WTC11 (cell line): ENCODE results near the gene RPRD1A. TPM values are rescaled to one million over a fixed set of nuclear protein-coding genes. Genes with fewer than 3 reads are reported as not detected.
"Not testable (repeated sequence)": the region's sequence is repeated elsewhere in the genome, so short reads cannot be mapped to it uniquely, and the experiment has no call there.

Experiments used
- ATAC-seq: fragments of 200-7000 bp; cut with Tn5 transposase; 2 replicates; pipeline ENCODE4 v1.10.0; 2021; ENCODE audit warnings: mild to moderate bottlenecking, moderate library complexity
- CTCF ChIA-PET: fragments of 300-600 bp; sonication (Branson Sonifier 250); formaldehyde crosslinking; loops from one replicate; lab custom pipeline; 2021; ENCODE audit warnings: antibody characterized with exemption; lab: Charles Lee
- POLR2A ChIA-PET: fragments of 350-600 bp; sonication (Branson Sonifier 250); formaldehyde crosslinking; loops from one replicate; lab custom pipeline; 2021; ENCODE audit warnings: antibody characterized with exemption; lab: Charles Lee
- DNase-seq: peaks from one replicate; pipeline ENCODE4 v3.0.0; 2021; ENCODE audit warnings: low spot score
- H3K27ac Mint-ChIP-seq: 2 replicates; pipeline ENCODE4 v1.8.0; 2021; ENCODE audit warnings: mixed read lengths
- H3K27me3 Mint-ChIP-seq: 2 replicates; pipeline ENCODE4 v1.8.0; 2021; ENCODE audit warnings: low read depth, mild to moderate bottlenecking, moderate library complexity, mixed read lengths
- H3K36me3 Mint-ChIP-seq: 2 replicates; pipeline ENCODE4 v1.8.0; 2021; ENCODE audit warnings: mixed read lengths
- H3K4me1 Mint-ChIP-seq: 2 replicates; pipeline ENCODE4 v1.8.0; 2022; ENCODE audit warnings: mixed read lengths
- H3K4me3 Mint-ChIP-seq: 2 replicates; pipeline ENCODE4 v1.8.0; 2021; ENCODE audit warnings: mild to moderate bottlenecking, moderate library complexity, mixed read lengths
- H3K9me3 Mint-ChIP-seq: 2 replicates; pipeline ENCODE4 v1.8.0; 2021; ENCODE audit warnings: mixed read lengths
- AR ChIP-seq: fragments of 250-450 bp; sonication (Bioruptor Pico); IDR thresholded peaks from 2 replicates; pipeline ENCODE4 v1.9.0; 2021; ENCODE audit warnings: mild to moderate bottlenecking
- ATF6 ChIP-seq: sonication (generic); formaldehyde crosslinking; IDR thresholded peaks from 2 replicates; pipeline ENCODE4 v1.8.1; 2023; ENCODE audit warnings: mild to moderate bottlenecking, missing genetic modification reagents
- ETV6 ChIP-seq: sonication (generic); formaldehyde crosslinking; IDR thresholded peaks from 2 replicates; pipeline ENCODE4 v1.8.1; 2022; ENCODE audit warnings: mild to moderate bottlenecking, missing genetic modification reagents
- FOXK1 ChIP-seq: sonication (generic); formaldehyde crosslinking; IDR thresholded peaks from 2 replicates; pipeline ENCODE4 v1.8.0; 2022; ENCODE audit warnings: mild to moderate bottlenecking, moderate library complexity, missing genetic modification reagents
- GABPB1 ChIP-seq: sonication (generic); formaldehyde crosslinking; IDR thresholded peaks from 2 replicates; pipeline ENCODE4 v1.8.1; 2023; ENCODE audit warnings: mild to moderate bottlenecking, missing genetic modification reagents
- GTF2I ChIP-seq: fragments of 250-450 bp; sonication (Bioruptor Pico); conservative IDR thresholded peaks from 2 replicates; pipeline ENCODE4 v1.4.0; 2021; ENCODE audit warnings: mild to moderate bottlenecking
- KAT7 ChIP-seq: sonication (generic); formaldehyde crosslinking; IDR thresholded peaks from 2 replicates; pipeline ENCODE4 v1.8.1; 2023; ENCODE audit warnings: missing genetic modification reagents, mild to moderate bottlenecking, borderline replicate concordance
- MYBL2 ChIP-seq: sonication (generic); formaldehyde crosslinking; IDR thresholded peaks from 2 replicates; pipeline ENCODE4 v1.8.1; 2023; ENCODE audit warnings: mild to moderate bottlenecking, moderate library complexity, missing genetic modification reagents
- PREB ChIP-seq: sonication (generic); formaldehyde crosslinking; IDR thresholded peaks from 2 replicates; pipeline ENCODE4 v1.8.1; 2022; ENCODE audit warnings: mild to moderate bottlenecking, missing genetic modification reagents, moderate library complexity, borderline replicate concordance
- TEAD1 ChIP-seq: sonication (generic); formaldehyde crosslinking; IDR thresholded peaks from 2 replicates; pipeline ENCODE4 v1.8.0; 2022; ENCODE audit warnings: mild to moderate bottlenecking, missing genetic modification reagents
- ZNF416 ChIP-seq: fragments of 250-450 bp; sonication (Bioruptor Pico); IDR thresholded peaks from 2 replicates; pipeline ENCODE4 v1.9.0; 2021; ENCODE audit warnings: mild to moderate bottlenecking, inconsistent platforms
- ZNF423 ChIP-seq: fragments of 250-450 bp; sonication (Bioruptor Pico); IDR thresholded peaks from 2 replicates; pipeline ENCODE4 v2.1.2; 2022; ENCODE audit warnings: mild to moderate bottlenecking, moderate library complexity
- total RNA-seq: library from RNA; stranded (reverse); gene quantifications from 3 replicates; pipeline ENCODE4 v1.2.3, GENCODE V29; 2021
- TF ChIP-seq, protein P1 (sequence below): fragments of 250-450 bp; sonication (Bioruptor Pico); IDR thresholded peaks from 2 replicates; pipeline ENCODE4 v1.9.0; 2021; ENCODE audit warnings: mild to moderate bottlenecking
- TF ChIP-seq, protein P2 (sequence below): sonication (generic); formaldehyde crosslinking; IDR thresholded peaks from 2 replicates; pipeline ENCODE4 v1.8.0; 2023; ENCODE audit warnings: missing genetic modification reagents

The RPRD1A gene
- total RNA-seq, 1 experiment from 2014 or later: 115 TPM

- TF ChIP-seq ATF6 (CRISPR knock-in tag) (no peak), PREB (CRISPR knock-in tag) (no peak), ETV6 (CRISPR knock-in tag) (no peak), ZNF423 (CRISPR knock-in tag) (no peak), ZNF416 (no peak), AR (no peak), KAT7 (no peak), MYBL2 (no peak), GTF2I (CRISPR knock-in tag) (no peak), TEAD1 (CRISPR knock-in tag) (no peak)
- TF ChIP-seq, protein P1, sequence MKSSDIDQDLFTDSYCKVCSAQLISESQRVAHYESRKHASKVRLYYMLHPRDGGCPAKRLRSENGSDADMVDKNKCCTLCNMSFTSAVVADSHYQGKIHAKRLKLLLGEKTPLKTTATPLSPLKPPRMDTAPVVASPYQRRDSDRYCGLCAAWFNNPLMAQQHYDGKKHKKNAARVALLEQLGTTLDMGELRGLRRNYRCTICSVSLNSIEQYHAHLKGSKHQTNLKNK: no peak
- TF ChIP-seq, protein P2, sequence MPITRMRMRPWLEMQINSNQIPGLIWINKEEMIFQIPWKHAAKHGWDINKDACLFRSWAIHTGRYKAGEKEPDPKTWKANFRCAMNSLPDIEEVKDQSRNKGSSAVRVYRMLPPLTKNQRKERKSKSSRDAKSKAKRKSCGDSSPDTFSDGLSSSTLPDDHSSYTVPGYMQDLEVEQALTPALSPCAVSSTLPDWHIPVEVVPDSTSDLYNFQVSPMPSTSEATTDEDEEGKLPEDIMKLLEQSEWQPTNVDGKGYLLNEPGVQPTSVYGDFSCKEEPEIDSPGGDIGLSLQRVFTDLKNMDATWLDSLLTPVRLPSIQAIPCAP (CRISPR knock-in tag): no peak
- TF ChIP-seq, all 79 proteins: peak for 0
These were observed 11.6 kb upstream of the RPRD1A start (continued) for GRCh38 chr18:36078751-36079529.

DNA sequence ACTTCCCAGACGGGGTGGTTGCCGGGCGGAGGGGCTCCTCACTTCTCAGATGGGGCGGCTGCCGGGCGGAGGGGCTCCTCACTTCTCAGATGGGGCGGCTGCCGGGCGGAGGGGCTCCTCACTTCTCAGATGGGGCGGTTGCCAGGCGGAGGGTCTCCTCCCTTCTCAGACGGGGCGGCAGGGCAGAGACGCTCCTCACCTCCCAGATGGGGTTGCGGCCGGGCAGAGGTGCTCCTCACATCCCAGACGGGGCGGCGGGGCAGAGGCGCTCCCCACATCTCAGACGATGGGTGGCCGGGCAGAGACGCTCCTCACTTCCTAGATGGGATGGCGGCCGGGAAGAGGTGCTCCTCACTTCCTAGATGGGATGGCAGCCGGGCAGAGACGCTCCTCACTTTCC is 10.4 kb upstream of the RPRD1A start:
- H3K27ac Mint-ChIP-seq, POLR2A ChIA-PET, DNase-seq, ATAC-seq, H3K4me3 Mint-ChIP-seq, H3K4me1 Mint-ChIP-seq, CTCF ChIA-PET: not testable (repeated sequence)
- peaks cover 23% of the 10 kb centered on the region for H3K36me3 Mint-ChIP-seq
- H3K27me3 Mint-ChIP-seq: peaks cover 14% of the 10 kb centered on the region
- peaks cover 39% of the 10 kb centered on the region for H3K9me3 Mint-ChIP-seq

DNA sequence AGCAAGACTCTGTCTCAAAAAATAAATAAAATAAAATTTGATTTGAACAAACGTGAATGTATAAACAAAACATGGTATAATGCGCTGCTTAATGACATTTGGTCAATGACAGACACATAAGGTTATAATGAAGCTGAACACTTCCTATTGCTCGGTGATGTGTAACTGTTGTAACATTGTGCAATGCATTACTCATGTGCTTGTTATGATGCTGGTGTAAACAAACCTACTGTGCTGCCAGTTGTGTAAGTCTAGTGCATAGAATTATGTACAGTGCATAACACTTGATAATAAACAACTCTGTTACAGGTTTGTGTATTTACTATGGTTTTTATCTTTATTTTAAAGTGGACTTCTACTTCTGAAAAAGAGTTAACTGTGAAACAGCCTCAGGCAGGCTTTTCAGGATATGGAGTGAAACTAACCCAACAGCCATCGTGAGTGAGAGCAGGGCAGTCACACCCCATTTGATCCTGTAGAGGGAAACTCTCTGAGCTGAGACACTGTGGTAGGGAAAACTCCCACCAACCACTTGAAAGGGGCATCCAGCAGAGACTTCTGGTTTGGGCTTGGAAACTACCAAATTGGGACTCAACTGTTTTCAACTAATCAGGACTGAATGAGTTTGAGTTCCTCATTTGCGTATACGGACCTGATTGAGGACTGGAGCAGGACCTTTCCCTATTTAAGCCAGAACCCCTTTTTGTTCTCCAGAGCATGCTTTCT is 8.7 kb upstream of the RPRD1A start:
- H3K9me3 Mint-ChIP-seq: peaks cover 23% of the 10 kb centered on the region
- no peak overlapping the region for H3K4me3 Mint-ChIP-seq
- TF ChIP-seq FOXK1 (CRISPR knock-in tag) (no peak), GABPB1 (peak; percentile 97)
- peaks cover 18% of the 10 kb centered on the region for H3K36me3 Mint-ChIP-seq
- no peak for ATAC-seq
- no peak for DNase-seq
- H3K4me1 Mint-ChIP-seq: no peaks in the 10 kb centered on the region
- ChIA-PET POLR2A (no interaction called here), CTCF (no interaction called here)
- H3K27me3 Mint-ChIP-seq: peaks cover 13% of the 10 kb centered on the region
- no peak overlapping the region for H3K27ac Mint-ChIP-seq
